GM23248 (cell line): ENCODE data around the gene SIK3.

Experiments used
- EZH2 ChIP-seq: fragments of 200-600 bp; sonication (generic); IDR thresholded peaks from 2 replicates; pipeline ENCODE4 v1.6.1; 2018; ENCODE audit warnings: antibody characterized with exemption, mild to moderate bottlenecking; ENCODE audit not compliant: insufficient read depth, poor library complexity, severe bottlenecking
- EZH2phosphoT487 ChIP-seq: fragments of 200-600 bp; sonication (generic); IDR thresholded peaks from 2 replicates; pipeline ENCODE4 v1.6.1; 2018; ENCODE audit warnings: antibody characterized with exemption, moderate library complexity, mild to moderate bottlenecking, low read depth; ENCODE audit not compliant: insufficient read depth

DNA sequence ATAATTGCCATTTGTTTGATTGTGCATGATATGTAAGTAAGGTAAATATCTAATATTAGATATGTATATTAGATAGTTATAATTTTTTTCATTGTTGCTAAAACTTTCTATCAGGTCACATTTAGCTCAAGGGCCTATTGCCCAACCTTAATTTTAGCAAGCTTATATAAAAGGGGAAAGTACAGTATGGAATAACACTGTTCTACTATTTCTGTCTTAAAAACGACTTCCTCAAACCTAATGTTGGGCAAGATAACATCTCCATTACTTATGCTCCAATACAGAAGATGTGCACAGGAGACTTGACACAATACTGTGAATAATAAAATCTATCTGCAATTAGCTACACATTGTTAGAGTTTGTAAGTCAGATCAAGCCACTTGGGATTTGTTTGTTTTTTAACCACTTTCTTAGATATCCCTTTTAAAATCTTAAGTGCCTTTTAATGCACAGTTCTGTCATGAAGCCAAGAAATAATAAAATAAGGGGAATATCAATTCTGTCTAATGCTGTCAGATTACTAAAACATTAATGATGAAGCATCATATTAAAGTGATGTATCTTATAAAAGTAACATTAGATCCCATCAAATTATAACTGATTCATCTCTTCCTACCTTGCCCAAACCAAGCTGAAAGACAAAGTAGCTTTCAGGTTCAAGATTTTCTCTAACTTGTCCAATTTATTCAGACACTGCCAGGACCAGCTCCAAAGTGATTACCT, 98.1 kb downstream of the SIK3 start:
- no peak for TF ChIP-seq EZH2
- no peak for TF ChIP-seq EZH2phosphoT487
